Stimulated activated CD8-positive, alpha-beta memory T cell treated with anti-CD3 and anti-CD28 coated beads, Interleukin-15, amount 100 ng/mL, for 24 hours (primary cell): ENCODE measurements around the gene DPF3.

Source experiments
- DNase-seq: peaks from one replicate; pipeline ENCODE4 v3.0.0-alpha.2; 2020; ENCODE audit warnings: low read depth

The DPF3 gene

GRCh38 chr14:72599579-72600470 is 294.1 kb downstream of the DPF3 start:
- no peak for DNase-seq

- DNase-seq: no peak
These were observed 295.6 kb downstream of the DPF3 start for GRCh38 chr14:72598306-72598705.

- no peak for DNase-seq
These were observed 296.4 kb downstream of the DPF3 start for GRCh38 chr14:72597252-72598233.

- DNase-seq: no peak
These were observed 298.6 kb downstream of the DPF3 start for GRCh38 chr14:72595152-72595862.

- DNase-seq: no peak
These were observed 299.6 kb downstream of the DPF3 start for GRCh38 chr14:72594099-72594901.

GRCh38 chr14:72591391-72591790 is 302.5 kb downstream of the DPF3 start:
- no peak for DNase-seq

GRCh38 chr14:72590577-72590976 is 303.3 kb downstream of the DPF3 start:
- no peak for DNase-seq

- no peak for DNase-seq
These were observed 304.2 kb downstream of the DPF3 start for GRCh38 chr14:72589652-72590051.

GRCh38 chr14:72588521-72588920 is 305.4 kb downstream of the DPF3 start:
- no peak for DNase-seq

- DNase-seq: no peak
These were observed 310.3 kb downstream of the DPF3 start for GRCh38 chr14:72583316-72584272.

- DNase-seq: no peak
These were observed 311.3 kb downstream of the DPF3 start for GRCh38 chr14:72582582-72582981.

- no peak for DNase-seq
These were observed 315.4 kb downstream of the DPF3 start for GRCh38 chr14:72578514-72578913.

GRCh38 chr14:72577521-72577920 is 316.4 kb downstream of the DPF3 start:
- no peak for DNase-seq

- DNase-seq: no peak
These were observed 317.6 kb downstream of the DPF3 start for GRCh38 chr14:72576258-72576657.

- no peak for DNase-seq
These were observed 319.2 kb downstream of the DPF3 start for GRCh38 chr14:72574715-72575114.

- no peak for DNase-seq
These were observed 320.0 kb downstream of the DPF3 start for GRCh38 chr14:72573725-72574417.
